ENCODE results near the gene LRATD1.

LRATD1 gene

GRCh38 chr2:14647714-14648113 is 15.2 kb downstream of the LRATD1 start:
- H3K4me3 ChIP-seq (ENCODE audit: low read length): no peak overlapping the region
- no peak for TF ChIP-seq ZNF274 (IDR thresholded peaks at IDR 0.05; ENCODE audit: low read depth, low read length)

- TF ChIP-seq ZNF274 (IDR thresholded peaks at IDR 0.05; ENCODE audit: low read depth, low read length): no peak
- H3K4me3 ChIP-seq (ENCODE audit: low read length): no peak overlapping the region
Observed at GRCh38 chr2:14650066-14650465, 17.5 kb downstream of the LRATD1 start.

GRCh38 chr2:14654835-14655282 is 22.3 kb downstream of the LRATD1 start:
- no peak overlapping the region for H3K4me3 ChIP-seq (ENCODE audit: low read length)
- no peak for TF ChIP-seq ZNF274 (IDR thresholded peaks at IDR 0.05; ENCODE audit: low read depth, low read length)

- H3K4me3 ChIP-seq (ENCODE audit: low read length): no peak overlapping the region
- TF ChIP-seq ZNF274 (IDR thresholded peaks at IDR 0.05; ENCODE audit: low read depth, low read length): no peak
Observed at GRCh38 chr2:14656146-14656545, 23.6 kb downstream of the LRATD1 start.

- TF ChIP-seq ZNF274 (IDR thresholded peaks at IDR 0.05; ENCODE audit: low read depth, low read length): no peak
Observed at GRCh38 chr2:14661163-14661562, 28.6 kb downstream of the LRATD1 start.

GRCh38 chr2:14673351-14673875 is 40.9 kb downstream of the LRATD1 start:
- no peak overlapping the region for H3K4me3 ChIP-seq (ENCODE audit: low read length)
- no peak for TF ChIP-seq ZNF274 (IDR thresholded peaks at IDR 0.05; ENCODE audit: low read depth, low read length)

More at GRCh38 chr2:14661163-14661562, 28.6 kb downstream of the LRATD1 start:
- H3K4me3 ChIP-seq (ENCODE audit: low read length): no peak overlapping the region

- TF ChIP-seq ZNF274 (IDR thresholded peaks at IDR 0.05; ENCODE audit: low read depth, low read length): no peak
- H3K4me3 ChIP-seq (ENCODE audit: low read length): no peak overlapping the region
Observed at GRCh38 chr2:14675489-14675888, 43.0 kb downstream of the LRATD1 start.

GRCh38 chr2:14676371-14676770 is 43.9 kb downstream of the LRATD1 start:
- TF ChIP-seq ZNF274 (IDR thresholded peaks at IDR 0.05; ENCODE audit: low read depth, low read length): no peak
- no peak overlapping the region for H3K4me3 ChIP-seq (ENCODE audit: low read length)

- no peak for TF ChIP-seq ZNF274 (IDR thresholded peaks at IDR 0.05; ENCODE audit: low read depth, low read length)
- H3K4me3 ChIP-seq (ENCODE audit: low read length): no peak overlapping the region
Observed at GRCh38 chr2:14677039-14677438, 44.5 kb downstream of the LRATD1 start.

GRCh38 chr2:14678761-14679160 is 46.2 kb downstream of the LRATD1 start:
- H3K4me3 ChIP-seq (ENCODE audit: low read length): no peak overlapping the region
- TF ChIP-seq ZNF274 (IDR thresholded peaks at IDR 0.05; ENCODE audit: low read depth, low read length): no peak

GRCh38 chr2:14681608-14682007 is 49.1 kb downstream of the LRATD1 start:
- H3K4me3 ChIP-seq (ENCODE audit: low read length): no peak overlapping the region
- no peak for TF ChIP-seq ZNF274 (IDR thresholded peaks at IDR 0.05; ENCODE audit: low read depth, low read length)
